Lower leg skin (tissue), 3 donors: Measurements from ENCODE around the gene MELK.

ENCODE experiments used
- POLR2A ChIP-seq, 2 donors: fragments of 450-650 bp; IDR thresholded peaks; one replicate each; pipeline ENCODE4 v1.6.1; 2016 to 2017; ENCODE audit warnings: antibody characterized with exemption in 2 of 2, mild to moderate bottlenecking in 1 of 2, moderate library complexity in 1 of 2
- TF ChIP-seq, protein P1 (sequence below), 3 donors: fragments of 450-650 bp; IDR thresholded peaks; one replicate each; pipeline ENCODE4 v1.5.1; 2016; ENCODE audit warnings: antibody characterized with exemption in 3 of 3, mild to moderate bottlenecking in 3 of 3, moderate library complexity in 2 of 3

DNA sequence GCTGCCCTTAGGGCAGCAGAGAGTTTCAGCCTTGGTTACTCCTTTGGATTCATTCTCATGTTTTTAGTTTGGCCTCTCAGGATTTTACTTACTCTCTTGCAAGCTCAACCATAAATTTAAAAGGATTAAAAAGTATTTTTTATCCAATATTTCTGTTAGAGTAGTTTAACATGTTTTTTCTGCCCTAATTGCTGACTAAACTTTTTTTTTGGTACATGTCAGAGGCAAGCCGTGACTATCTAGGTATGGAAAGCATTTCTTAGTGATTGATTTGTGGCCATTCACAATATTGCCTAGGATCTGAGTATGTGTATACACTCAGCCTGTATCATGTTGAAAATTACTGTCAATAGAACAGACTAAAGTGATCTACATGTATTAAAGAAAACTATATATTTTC is 92.1 kb downstream of the MELK start:
- TF ChIP-seq, protein P1, sequence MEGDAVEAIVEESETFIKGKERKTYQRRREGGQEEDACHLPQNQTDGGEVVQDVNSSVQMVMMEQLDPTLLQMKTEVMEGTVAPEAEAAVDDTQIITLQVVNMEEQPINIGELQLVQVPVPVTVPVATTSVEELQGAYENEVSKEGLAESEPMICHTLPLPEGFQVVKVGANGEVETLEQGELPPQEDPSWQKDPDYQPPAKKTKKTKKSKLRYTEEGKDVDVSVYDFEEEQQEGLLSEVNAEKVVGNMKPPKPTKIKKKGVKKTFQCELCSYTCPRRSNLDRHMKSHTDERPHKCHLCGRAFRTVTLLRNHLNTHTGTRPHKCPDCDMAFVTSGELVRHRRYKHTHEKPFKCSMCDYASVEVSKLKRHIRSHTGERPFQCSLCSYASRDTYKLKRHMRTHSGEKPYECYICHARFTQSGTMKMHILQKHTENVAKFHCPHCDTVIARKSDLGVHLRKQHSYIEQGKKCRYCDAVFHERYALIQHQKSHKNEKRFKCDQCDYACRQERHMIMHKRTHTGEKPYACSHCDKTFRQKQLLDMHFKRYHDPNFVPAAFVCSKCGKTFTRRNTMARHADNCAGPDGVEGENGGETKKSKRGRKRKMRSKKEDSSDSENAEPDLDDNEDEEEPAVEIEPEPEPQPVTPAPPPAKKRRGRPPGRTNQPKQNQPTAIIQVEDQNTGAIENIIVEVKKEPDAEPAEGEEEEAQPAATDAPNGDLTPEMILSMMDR (IDR thresholded peaks at IDR 0.05) = no peak
- TF ChIP-seq POLR2A (IDR thresholded peaks at IDR 0.05) = no peak
